ENCODE results near the gene ADAMTS6. TPM values are rescaled to one million over a fixed set of nuclear protein-coding genes. Genes with fewer than 3 reads are reported as not detected.

The ADAMTS6 gene
- total and polyA plus RNA-seq, 2 donors (not counting 1 experiment from before 2014, with no cell fraction given), result 3.6 to 12.3 TPM

GRCh38 chr5:65461490-65461889 is 20.2 kb downstream of the ADAMTS6 start:
- ChIA-PET CTCF (interaction anchor here (1.1 kb wide), 1 partner anchor 10 kb away, joined by 3 read pairs; no protein-coding TSS in a partner anchor), POLR2A (no interaction called here)
- Mint-ChIP-seq H3K27ac (no peak overlapping the region), H3K4me3 (no peak overlapping the region), H3K9me3 (ENCODE audit: insufficient read depth) (no peaks in the 10 kb centered on the region), H3K4me1 (no peaks in the 10 kb centered on the region), H3K27me3 (no peaks in the 10 kb centered on the region)
- H4K20me1 ChIP-seq (ENCODE audit: control insufficient read depth, insufficient read depth, low read length, poor library complexity, severe bottlenecking), result no peaks in the 10 kb centered on the region
- no peak overlapping the region for H2AFZ ChIP-seq (ENCODE audit: insufficient read depth, low read depth, low read length, poor library complexity, severe bottlenecking)
- ATAC-seq (ENCODE audit: low read depth) (no peak), DNase-seq (no peak)
- H3K4me1 ChIP-seq (ENCODE audit: control insufficient read depth in 2 of 2, insufficient read depth in 2 of 2, low read length in 2 of 2), result no peaks in the 10 kb centered on the region
- H3K9me3 ChIP-seq (ENCODE audit: control extremely low read depth in 1 of 3, control insufficient read depth in 2 of 3, insufficient read depth in 1 of 3, low read length in 2 of 3), result no peaks in the 10 kb centered on the region
- H3K4me2 ChIP-seq (replicated peaks; ENCODE audit: low read depth, low read length, poor library complexity, severe bottlenecking), result no peak overlapping the region
- no peaks in the 10 kb centered on the region for H3K36me3 ChIP-seq (replicated peaks in 1 of 2; ENCODE audit: control extremely low read depth in 1 of 2, control insufficient read depth in 1 of 2, extremely low read depth in 1 of 2, insufficient read depth in 2 of 2, low read length in 1 of 2)
- H3K4me3 ChIP-seq (ENCODE audit: control extremely low read depth in 1 of 5, extremely low read depth in 1 of 5, insufficient read depth in 1 of 5, low read depth in 2 of 5, low read length in 4 of 5), result no peak overlapping the region
- no peaks in the 10 kb centered on the region for H3K27me3 ChIP-seq (replicated peaks in 1 of 4; ENCODE audit: control extremely low read depth in 1 of 4, control insufficient read depth in 3 of 4, insufficient read depth in 4 of 4, low read length in 3 of 4)
- no peaks in the 10 kb centered on the region for H3K79me2 ChIP-seq (ENCODE audit: control insufficient read depth, insufficient read depth, low read length)
- no peak overlapping the region for H3K9ac ChIP-seq (ENCODE audit: low read length)
- intact Hi-C loops (cut with micrococcal nuclease), result no loop called here
- H3K27ac ChIP-seq (ENCODE audit: low read length in 2 of 2), result no peak overlapping the region
- TF ChIP-seq CTCF (IDR thresholded peaks at IDR 0.05) (no peak), EZH2 (IDR thresholded peaks at IDR 0.05; ENCODE audit: borderline replicate concordance, insufficient read depth, low read depth, low read length, poor library complexity, severe bottlenecking) (no peak)

GRCh38 chr5:65459995-65460394 is 21.7 kb downstream of the ADAMTS6 start:
- Histone ChIP-seq H3K9ac (ENCODE audit: low read length) (no peak overlapping the region), H3K4me1 (ENCODE audit: control insufficient read depth in 2 of 2, insufficient read depth in 2 of 2, low read length in 2 of 2) (no peaks in the 10 kb centered on the region), H4K20me1 (ENCODE audit: control insufficient read depth, insufficient read depth, low read length, poor library complexity, severe bottlenecking) (no peaks in the 10 kb centered on the region), H3K4me2 (replicated peaks; ENCODE audit: low read depth, low read length, poor library complexity, severe bottlenecking) (no peak overlapping the region), H3K36me3 (replicated peaks in 1 of 2; ENCODE audit: control extremely low read depth in 1 of 2, control insufficient read depth in 1 of 2, extremely low read depth in 1 of 2, insufficient read depth in 2 of 2, low read length in 1 of 2) (no peaks in the 10 kb centered on the region), H3K79me2 (ENCODE audit: control insufficient read depth, insufficient read depth, low read length) (no peaks in the 10 kb centered on the region), H3K4me3 (ENCODE audit: control extremely low read depth in 1 of 5, extremely low read depth in 1 of 5, insufficient read depth in 1 of 5, low read depth in 2 of 5, low read length in 4 of 5) (no peak overlapping the region), H2AFZ (ENCODE audit: insufficient read depth, low read depth, low read length, poor library complexity, severe bottlenecking) (no peak overlapping the region), H3K27ac (ENCODE audit: low read length in 2 of 2) (no peak overlapping the region), H3K27me3 (replicated peaks in 1 of 4; ENCODE audit: control extremely low read depth in 1 of 4, control insufficient read depth in 3 of 4, insufficient read depth in 4 of 4, low read length in 3 of 4) (no peaks in the 10 kb centered on the region), H3K9me3 (ENCODE audit: control extremely low read depth in 1 of 3, control insufficient read depth in 2 of 3, insufficient read depth in 1 of 3, low read length in 2 of 3) (no peaks in the 10 kb centered on the region)
- ATAC-seq (ENCODE audit: low read depth) (no peak), DNase-seq (no peak)
- CTCF ChIA-PET, result interaction anchor here (2.7 kb wide), 1 partner anchor 23 kb away, joined by 11 read pairs; no protein-coding TSS in a partner anchor
- no peaks in the 10 kb centered on the region for H3K4me1 Mint-ChIP-seq
- H3K9me3 Mint-ChIP-seq (ENCODE audit: insufficient read depth), result no peaks in the 10 kb centered on the region
- POLR2A ChIA-PET, result no interaction called here
- intact Hi-C loops (cut with micrococcal nuclease), result no loop called here
- no peak overlapping the region for H3K27ac Mint-ChIP-seq
- no CpG with 5 or more reads among the region's 4 CpGs for WGBS (ENCODE audit: insufficient coverage)
- no peaks in the 10 kb centered on the region for H3K27me3 Mint-ChIP-seq
- no peak overlapping the region for H3K4me3 Mint-ChIP-seq
- TF ChIP-seq CTCF (IDR thresholded peaks at IDR 0.05), result no peak
- TF ChIP-seq EZH2 (IDR thresholded peaks at IDR 0.05; ENCODE audit: borderline replicate concordance, insufficient read depth, low read depth, low read length, poor library complexity, severe bottlenecking), result no peak
